Muscle of leg (tissue), 16 donors: ENCODE results near the gene GSTCD. TPM values are rescaled to one million over a fixed set of nuclear protein-coding genes. Genes with fewer than 3 reads are reported as not detected.

Experiments used
- DNase-seq: peaks from one replicate; pipeline ENCODE4 v3.0.0; 2013
- H3K27ac ChIP-seq: one replicate; pipeline ENCODE4 v1.5.1; 2013; ENCODE audit warnings: mild to moderate bottlenecking, low read length, control low read depth
- H3K27me3 ChIP-seq: one replicate; pipeline ENCODE4 v1.6.1; 2013; ENCODE audit warnings: low read length; ENCODE audit not compliant: control insufficient read depth, insufficient read depth
- H3K36me3 ChIP-seq: one replicate; pipeline ENCODE4 v1.6.1; 2013; ENCODE audit warnings: low read length; ENCODE audit not compliant: control insufficient read depth, insufficient read depth
- H3K4me1 ChIP-seq: one replicate; pipeline ENCODE4 v1.6.1; 2013; ENCODE audit warnings: low read length; ENCODE audit not compliant: control insufficient read depth, insufficient read depth
- H3K4me3 ChIP-seq: one replicate; pipeline ENCODE4 v1.5.1; 2013; ENCODE audit warnings: low read length, control low read depth
- H3K9me3 ChIP-seq: replicated peaks from 2 replicates; pipeline ENCODE4 v1.6.1; 2013; ENCODE audit warnings: low read depth, low read length; ENCODE audit not compliant: control insufficient read depth
- WGBS: methylation state at CpG from one replicate; pipeline ENCODE4 v1.1.5; 2013; ENCODE audit warnings: missing lambda C conversion rate; ENCODE audit not compliant: insufficient coverage; 5-methylcytosine and 5-hydroxymethylcytosine counted together
- long read RNA-seq, 11 donors: transcript quantifications; one replicate each; lab custom pipeline, GENCODE V29; 2026
- polyA plus RNA-seq, 8 donors: library from polyadenylated mRNA; unstranded; fragments of 120-200 nt; gene quantifications; one replicate each; pipeline versions ENCODE4 v1.2.1 to v1.2.3, GENCODE V29; 2013; ENCODE audit warnings: inconsistent platforms in 1 of 8, low replicate concordance in 1 of 8; ENCODE audit not compliant: insufficient read length in 8 of 8, insufficient read depth in 1 of 8
- total RNA-seq: library from RNA; stranded (reverse); fragments of 120-200 nt; gene quantifications from one replicate; pipeline ENCODE4 v1.2.4, GENCODE V29; 2013

The GSTCD gene, protein sequence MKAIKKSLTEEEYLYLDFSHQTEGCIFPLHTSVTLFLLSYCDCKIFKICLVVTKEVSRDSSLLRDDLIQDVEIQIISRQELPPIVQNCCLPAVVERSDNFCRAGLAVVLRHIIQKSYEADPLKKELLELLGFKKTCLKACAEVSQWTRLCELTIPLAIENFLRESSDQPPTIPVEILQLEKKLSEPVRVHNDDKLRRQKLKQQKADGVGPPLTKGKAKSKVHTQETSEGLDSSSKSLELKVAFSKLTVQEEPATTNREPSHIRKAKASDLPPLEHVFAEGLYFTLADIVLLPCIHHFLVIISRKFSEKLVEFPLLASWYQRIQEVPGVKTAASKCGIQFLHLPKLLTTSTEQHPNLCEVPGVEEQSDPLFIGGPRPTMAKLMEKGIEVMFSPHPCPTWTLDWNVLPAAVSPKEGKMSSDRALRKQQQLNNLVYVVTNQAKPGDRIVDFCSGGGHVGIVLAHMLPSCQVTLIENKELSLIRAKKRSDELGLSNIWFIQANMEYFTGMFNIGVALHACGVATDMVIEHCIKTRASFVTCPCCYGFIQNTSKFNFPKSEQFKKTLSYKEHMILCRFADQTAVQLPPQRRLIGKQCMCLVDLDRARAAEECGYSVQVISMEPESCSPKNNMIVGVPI
- total RNA-seq = 12.3 TPM
- 10 to 100 TPM in 2 of 8 donors, 1 to 10 TPM in 6; 6.1 to 10.9 (median 8.6) TPM for polyA plus RNA-seq
- long read RNA-seq, donor 1 = 0 reads
- long read RNA-seq, donor 2 = 0 reads
- long read RNA-seq, donor 3 = 0 reads
- long read RNA-seq, donor 4, full-length matches to known transcripts = 1 of 1 reads
- long read RNA-seq, donor 4, partial matches to known transcripts = 0 of 1 reads
- long read RNA-seq, donor 4, other reads (novel, unspliced or antisense) = 0 of 1 reads
- long read RNA-seq, donor 5, full-length matches to known transcripts = 2 of 2 reads
- long read RNA-seq, donor 5, partial matches to known transcripts = 0 of 2 reads
- long read RNA-seq, donor 5, other reads (novel, unspliced or antisense) = 0 of 2 reads
- long read RNA-seq, donor 6, full-length matches to known transcripts = 1 of 1 reads
- long read RNA-seq, donor 6, partial matches to known transcripts = 0 of 1 reads
- long read RNA-seq, donor 6, other reads (novel, unspliced or antisense) = 0 of 1 reads
- long read RNA-seq, donor 7 = 0 reads
- long read RNA-seq, donor 8 = 0 reads
- long read RNA-seq, donor 9, full-length matches to known transcripts = 1 of 1 reads
- long read RNA-seq, donor 9, partial matches to known transcripts = 0 of 1 reads
- long read RNA-seq, donor 9, other reads (novel, unspliced or antisense) = 0 of 1 reads
- long read RNA-seq, donor 10, full-length matches to known transcripts = 2 of 2 reads
- long read RNA-seq, donor 10, partial matches to known transcripts = 0 of 2 reads
- long read RNA-seq, donor 10, other reads (novel, unspliced or antisense) = 0 of 2 reads
- long read RNA-seq, donor 11 = 0 reads

DNA sequence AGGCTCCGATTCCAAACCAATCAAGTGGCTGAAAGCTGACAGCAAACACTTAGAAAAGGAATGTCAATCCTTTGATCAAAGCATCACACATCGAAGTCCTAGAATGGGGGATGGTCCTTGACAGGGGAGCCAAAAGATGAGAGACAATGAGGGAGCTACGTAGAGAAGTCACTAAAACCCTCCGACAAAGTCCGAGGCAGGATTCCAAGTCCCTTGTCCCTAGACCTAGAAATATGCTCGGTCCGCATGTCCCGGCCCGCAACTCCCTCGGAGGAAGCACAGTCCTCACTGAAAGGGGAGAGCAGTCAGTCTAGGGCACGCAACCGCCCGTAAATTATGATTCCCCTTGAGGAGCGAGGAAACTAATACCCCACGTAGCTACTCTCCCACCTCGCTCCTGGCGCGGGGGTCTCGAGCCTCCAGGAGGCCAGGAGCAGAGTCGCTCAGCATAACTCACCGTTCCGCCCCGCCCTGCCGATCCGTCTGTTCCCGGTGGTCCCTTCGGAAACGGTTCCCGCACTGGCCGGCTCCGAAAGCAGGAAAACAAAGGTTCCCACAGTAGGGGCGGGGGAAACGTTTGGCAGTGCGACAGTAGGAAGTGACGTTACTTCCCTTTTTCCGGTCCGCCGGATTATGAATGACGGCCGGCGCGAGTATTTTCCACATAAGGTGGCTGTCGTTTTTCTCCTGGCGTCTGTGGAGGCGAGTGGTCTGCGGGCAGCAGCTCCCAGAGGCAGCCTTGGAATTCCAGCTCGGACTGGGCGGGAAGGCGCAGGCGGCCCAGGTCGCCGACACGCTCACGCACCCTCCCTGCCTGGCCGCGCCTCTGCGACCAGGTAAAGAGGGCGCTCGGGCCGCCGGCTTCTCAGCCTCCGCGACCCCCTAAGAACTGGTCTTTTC is at the start of gene GSTCD, which contains the start of gene INTS12:
GSTCD (plus strand) TSS at position 604 of the 900 bp plus-strand sequence. CDS start 8,830 bp downstream, outside the sequence.
INTS12 (minus strand) TSS at position 509 of the 900 bp plus-strand sequence. CDS start 8,684 bp downstream, outside the sequence.
- peaks cover 5% of the 10 kb centered on the region for H3K4me1 ChIP-seq
- peak; percentile 98 for DNase-seq
- peak within 1 kb of the TSS; percentile 96 for H3K27ac ChIP-seq
- no peaks in the 10 kb centered on the region for H3K27me3 ChIP-seq
- H3K36me3 ChIP-seq = peaks cover 4% of the 10 kb centered on the region
- H3K9me3 ChIP-seq = no peaks in the 10 kb centered on the region
- peak within 1 kb of the TSS; percentile 95 for H3K4me3 ChIP-seq
- WGBS = under 1% methylated on average over 55 of the region's 63 CpGs

DNA sequence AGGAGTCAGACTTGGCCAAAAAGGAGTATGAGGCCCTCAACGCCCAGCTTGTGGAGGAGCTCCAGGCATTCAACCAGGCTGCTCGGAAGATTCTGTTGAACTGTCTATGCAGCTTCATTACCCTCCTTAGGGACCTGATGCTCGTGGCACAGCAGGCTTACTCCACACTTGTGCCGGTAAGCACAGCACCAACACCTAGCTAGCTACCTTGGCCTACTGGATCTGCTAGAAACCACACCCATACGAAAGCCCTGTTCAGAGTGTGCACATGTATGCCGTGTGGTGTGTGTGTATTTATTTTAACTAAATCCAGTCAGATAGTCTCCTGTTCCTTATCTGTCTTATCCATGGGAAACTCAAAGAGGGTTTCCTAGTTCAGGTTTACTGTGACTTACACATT is 49.4 kb upstream of the GSTCD start:
- no peak for DNase-seq
- H3K4me3 ChIP-seq = no peak overlapping the region
- no peaks in the 10 kb centered on the region for H3K36me3 ChIP-seq
- no peaks in the 10 kb centered on the region for H3K27me3 ChIP-seq
- 79% methylated on average over 3 of the region's 6 CpGs for WGBS
- H3K4me1 ChIP-seq = no peaks in the 10 kb centered on the region
- H3K9me3 ChIP-seq = no peaks in the 10 kb centered on the region
- no peak overlapping the region for H3K27ac ChIP-seq

DNA sequence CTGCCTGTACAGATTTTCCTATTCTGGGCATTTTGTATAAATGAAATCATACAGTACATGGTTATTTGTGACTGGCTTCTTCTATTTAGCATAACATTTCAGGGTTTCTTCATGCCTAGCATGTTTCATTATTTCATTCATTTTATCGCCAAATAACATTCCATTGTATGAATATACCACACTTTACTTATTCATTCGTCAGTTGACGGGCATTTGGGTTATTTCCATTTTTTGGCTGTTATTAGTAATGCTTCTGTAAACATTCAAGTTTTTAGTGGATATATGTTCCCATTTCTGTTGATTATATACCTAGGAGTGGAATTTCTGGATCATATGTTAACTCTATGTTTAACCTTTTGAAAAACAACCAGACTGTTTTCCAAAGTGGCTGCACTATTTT is 47.6 kb upstream of the GSTCD start:
- DNase-seq = no peak
- Histone ChIP-seq H3K27ac (no peak overlapping the region), H3K36me3 (no peaks in the 10 kb centered on the region), H3K4me1 (no peaks in the 10 kb centered on the region), H3K27me3 (no peaks in the 10 kb centered on the region), H3K9me3 (no peaks in the 10 kb centered on the region), H3K4me3 (no peak overlapping the region)
- no CpG with 5 or more reads among the region's 3 CpGs for WGBS

DNA sequence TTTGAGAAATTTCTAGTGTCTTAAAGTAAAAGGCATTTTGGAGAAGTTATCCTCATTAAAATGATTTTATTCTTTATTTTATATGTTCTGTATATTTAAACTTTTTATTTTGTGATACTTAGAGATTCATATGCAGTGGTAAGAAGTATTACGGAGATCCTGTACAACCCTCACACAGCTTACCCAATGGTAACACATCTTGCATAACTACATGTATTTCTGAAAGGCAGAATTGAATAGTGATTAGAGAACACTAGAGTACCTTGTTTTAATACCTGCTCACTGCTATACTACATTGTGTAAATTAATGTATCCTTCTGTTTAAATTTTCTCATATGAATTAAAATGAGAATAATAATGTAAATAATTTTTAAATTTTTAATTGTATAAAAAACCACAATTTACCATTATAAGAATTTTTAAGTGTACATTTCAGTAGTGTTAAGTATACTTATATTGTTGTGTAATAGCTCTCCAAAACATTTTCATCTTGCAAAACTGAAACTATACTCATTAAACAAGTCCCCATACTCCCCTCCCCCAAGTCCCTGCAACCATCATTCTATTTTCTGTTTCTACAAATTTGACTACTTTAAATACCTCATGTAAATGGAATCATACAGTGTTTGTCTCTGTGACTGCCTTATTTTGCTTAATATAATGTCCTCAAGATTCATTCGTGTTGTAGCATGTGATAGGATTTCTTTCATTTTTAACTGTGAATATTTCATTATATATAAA is 45.5 kb upstream of the GSTCD start:
- H3K9me3 ChIP-seq = no peaks in the 10 kb centered on the region
- H3K4me3 ChIP-seq = no peak overlapping the region
- H3K27me3 ChIP-seq = no peaks in the 10 kb centered on the region
- no peak for DNase-seq
- H3K4me1 ChIP-seq = no peaks in the 10 kb centered on the region
- WGBS = no CpG with 5 or more reads among the region's 2 CpGs
- no peaks in the 10 kb centered on the region for H3K36me3 ChIP-seq
- H3K27ac ChIP-seq = no peak overlapping the region

DNA sequence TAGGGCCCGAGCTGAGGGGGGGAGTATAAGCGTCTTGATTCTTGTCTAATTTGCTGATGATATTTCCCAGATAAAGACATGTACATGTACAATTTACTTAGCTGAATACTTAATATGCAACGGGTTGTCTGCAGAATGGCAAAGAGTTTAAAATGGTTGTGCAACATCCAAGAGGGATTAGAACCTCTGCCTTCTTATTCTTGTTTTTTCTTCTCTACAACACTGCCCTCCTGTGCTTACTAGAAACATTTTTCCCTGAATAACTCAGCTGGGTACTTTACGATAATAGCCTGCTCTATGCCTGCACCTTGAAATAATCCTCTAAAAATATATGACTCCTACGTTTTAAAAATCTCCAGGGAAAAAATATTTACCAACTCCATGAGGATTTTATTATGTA is 41.9 kb upstream of the GSTCD start:
- Histone ChIP-seq H3K36me3 (no peaks in the 10 kb centered on the region), H3K9me3 (no peaks in the 10 kb centered on the region), H3K27me3 (no peaks in the 10 kb centered on the region), H3K27ac (no peak overlapping the region), H3K4me3 (no peak overlapping the region), H3K4me1 (no peaks in the 10 kb centered on the region)
- 0% methylated on average over 1 of the region's 5 CpGs for WGBS
- peak; percentile 3 for DNase-seq

DNA sequence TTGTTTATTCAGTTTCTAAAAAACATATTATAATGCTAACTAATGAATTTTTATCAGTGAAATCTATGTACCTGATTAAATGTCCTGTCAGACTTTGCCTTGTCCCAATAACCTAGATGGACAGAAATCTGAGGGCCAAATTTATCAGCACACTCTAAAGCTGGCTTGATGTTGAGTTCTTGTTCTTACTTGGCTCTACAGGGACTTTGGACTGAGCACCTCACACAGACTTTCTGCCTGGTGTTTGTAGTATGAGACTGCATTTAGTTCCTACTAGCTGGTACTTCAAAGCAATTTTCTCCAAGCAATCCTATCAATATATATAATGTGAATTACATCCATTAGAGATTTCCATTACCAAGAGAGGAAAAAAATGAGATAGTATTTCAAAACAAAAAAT is 37.9 kb upstream of the GSTCD start:
- Histone ChIP-seq H3K27ac (no peak overlapping the region), H3K27me3 (no peaks in the 10 kb centered on the region), H3K9me3 (no peaks in the 10 kb centered on the region), H3K36me3 (no peaks in the 10 kb centered on the region), H3K4me1 (no peaks in the 10 kb centered on the region), H3K4me3 (no peak overlapping the region)
- no peak for DNase-seq

DNA sequence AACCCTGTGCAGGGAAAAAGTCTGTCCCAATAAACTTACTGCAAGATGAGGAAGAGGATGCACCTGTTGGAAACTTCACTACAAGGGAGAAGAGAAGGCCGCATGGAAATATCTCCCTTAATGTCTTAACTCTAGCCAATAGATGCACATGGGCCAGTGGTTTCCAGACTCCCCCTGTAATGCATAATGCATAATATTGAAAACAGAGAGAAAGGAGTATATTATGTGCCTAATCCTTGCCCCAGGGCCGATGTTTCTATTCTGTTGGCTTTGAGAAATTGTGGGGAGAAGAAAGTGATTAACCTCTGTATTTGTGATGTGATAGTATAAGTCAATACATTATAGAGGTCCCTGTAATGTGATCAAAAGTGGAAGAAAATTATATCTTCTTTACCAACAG is 37.3 kb upstream of the GSTCD start:
- WGBS = no CpG with 5 or more reads among the region's 2 CpGs
- H3K36me3 ChIP-seq = no peaks in the 10 kb centered on the region
- H3K4me3 ChIP-seq = no peak overlapping the region
- DNase-seq = no peak
- no peaks in the 10 kb centered on the region for H3K4me1 ChIP-seq
- H3K9me3 ChIP-seq = no peaks in the 10 kb centered on the region
- no peaks in the 10 kb centered on the region for H3K27me3 ChIP-seq
- no peak overlapping the region for H3K27ac ChIP-seq

DNA sequence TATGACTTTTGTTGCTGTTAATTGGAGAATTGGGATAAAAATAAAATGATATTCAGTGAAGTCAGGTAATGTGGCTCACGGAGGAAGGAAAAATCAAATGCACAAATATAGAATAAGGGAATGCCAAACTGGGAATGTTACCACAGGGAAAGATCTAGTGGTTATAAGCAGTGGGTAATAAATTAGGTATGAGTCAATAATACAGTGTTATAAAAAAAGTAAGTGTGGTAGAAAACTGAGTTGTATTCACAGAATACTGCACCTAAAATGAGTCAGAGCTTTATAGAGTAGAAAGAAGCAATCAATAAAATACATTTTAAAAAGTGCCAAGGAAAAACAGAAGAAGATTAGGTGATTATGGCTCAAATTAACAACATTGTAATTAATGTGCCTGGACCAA is 34.6 kb upstream of the GSTCD start:
- no peaks in the 10 kb centered on the region for H3K9me3 ChIP-seq
- no peaks in the 10 kb centered on the region for H3K4me1 ChIP-seq
- no peak overlapping the region for H3K27ac ChIP-seq
- 80% methylated on average over 1 of the region's 1 CpG for WGBS
- no peak overlapping the region for H3K4me3 ChIP-seq
- no peaks in the 10 kb centered on the region for H3K27me3 ChIP-seq
- H3K36me3 ChIP-seq = no peaks in the 10 kb centered on the region
- DNase-seq = no peak
